Astrocyte (in vitro differentiated cells and primary cell): Measurements from ENCODE around the gene MCAT.

Experiments
- CTCF ChIP-seq: IDR thresholded peaks from 2 replicates; pipeline ENCODE4 v1.5.1; 2011; ENCODE audit warnings: low read depth, mild to moderate bottlenecking, inconsistent platforms, low read length, moderate library complexity; ENCODE audit not compliant: insufficient read depth
- EZH2 ChIP-seq: IDR thresholded peaks from 2 replicates; pipeline ENCODE4 v1.6.1; 2012; ENCODE audit warnings: mild to moderate bottlenecking, low read length, inconsistent platforms; ENCODE audit not compliant: insufficient read depth

DNA sequence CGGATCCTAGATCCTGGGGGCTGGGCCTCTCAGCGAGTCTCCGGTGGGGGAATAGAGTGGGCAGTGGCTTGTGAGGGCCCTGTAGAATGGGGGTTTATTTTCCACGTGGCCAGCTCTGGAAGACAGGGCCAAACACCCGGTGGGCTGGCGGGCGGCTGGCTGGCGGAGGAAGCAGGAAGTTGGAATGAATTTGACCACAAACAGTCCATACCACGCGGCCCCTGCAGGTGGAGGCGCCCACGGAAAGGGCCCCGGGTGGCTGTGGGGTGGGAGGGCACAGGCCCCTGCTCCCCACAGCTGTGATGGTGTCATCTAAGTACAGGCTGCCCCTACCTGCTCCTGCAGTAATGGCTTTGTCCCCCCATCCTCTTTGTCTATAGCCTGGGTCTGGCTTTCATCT, 15.1 kb downstream of the MCAT start:
- TF ChIP-seq CTCF (no peak), EZH2 (no peak)
